MCF 10A (cell line): ENCODE data around the gene CLK2. TPM values are rescaled to one million over a fixed set of nuclear protein-coding genes. Genes with fewer than 3 reads are reported as not detected.

Experiments
- BruUV-seq: library from RNA; stranded (reverse); fragments of 400-500 nt; replicated peaks from 2 replicates; lab custom pipeline; 2021; lab: Mats Ljungman, UMichigan
- CTCF ChIA-PET: fragments of 300-600 bp; sonication (Branson Sonifier 250); formaldehyde crosslinking; extraction: SDS; loops from one replicate; lab custom pipeline; 2021; ENCODE audit warnings: antibody characterized with exemption, inconsistent platforms; lab: Yijun Ruan, JAX
- POLR2A ChIA-PET: fragments of 300-600, 350-650 bp; sonication (Branson Sonifier 250); formaldehyde crosslinking; extraction: SDS; loops from one replicate; lab custom pipeline; 2020; ENCODE audit warnings: antibody characterized with exemption, inconsistent platforms; lab: Yijun Ruan, JAX
- DNase-seq: peaks from one replicate; pipeline ENCODE4 v3.0.0-alpha.2; 2018; ENCODE audit not compliant: unreplicated experiment
- H3K27ac Mint-ChIP-seq: one replicate; pipeline ENCODE4 v1.8.0; 2022; ENCODE audit warnings: mild to moderate bottlenecking, low read depth, mixed read lengths; ENCODE audit not compliant: unreplicated experiment
- H3K27me3 Mint-ChIP-seq: one replicate; pipeline ENCODE4 v1.8.0; 2022; ENCODE audit warnings: mixed read lengths; ENCODE audit not compliant: insufficient read depth, unreplicated experiment
- H3K36me3 Mint-ChIP-seq: one replicate; pipeline ENCODE4 v1.8.0; 2022; ENCODE audit warnings: mild to moderate bottlenecking, moderate library complexity, mixed read lengths; ENCODE audit not compliant: insufficient read depth, unreplicated experiment
- H3K4me1 Mint-ChIP-seq: one replicate; pipeline ENCODE4 v1.8.0; 2022; ENCODE audit warnings: mixed read lengths; ENCODE audit not compliant: insufficient read depth, unreplicated experiment
- H3K4me3 Mint-ChIP-seq: one replicate; pipeline ENCODE4 v1.8.0; 2022; ENCODE audit warnings: mild to moderate bottlenecking, moderate library complexity, mixed read lengths; ENCODE audit not compliant: unreplicated experiment
- H3K9me3 Mint-ChIP-seq: one replicate; pipeline ENCODE4 v1.8.0; 2022; ENCODE audit warnings: mixed read lengths; ENCODE audit not compliant: unreplicated experiment
- intact Hi-C: fragments of 100-400 bp; cut with micrococcal nuclease; formaldehyde crosslinking; loops from 2 replicates; pipeline ENCODE4 v1.14.1; 2022
- total RNA-seq: library from RNA; stranded (reverse); gene quantifications from 2 replicates; pipeline ENCODE4 v1.2.3, GENCODE V29; 2022
- TF ChIP-seq, protein P1 (sequence below): fragments of 200-600 bp; IDR thresholded peaks from one replicate; pipeline ENCODE4 v1.8.0; 2022; ENCODE audit warnings: antibody characterized with exemption, mild to moderate bottlenecking; ENCODE audit not compliant: unreplicated experiment

The CLK2 gene
- total RNA-seq, 1 experiment from 2014 or later, result 78.6 TPM

DNA sequence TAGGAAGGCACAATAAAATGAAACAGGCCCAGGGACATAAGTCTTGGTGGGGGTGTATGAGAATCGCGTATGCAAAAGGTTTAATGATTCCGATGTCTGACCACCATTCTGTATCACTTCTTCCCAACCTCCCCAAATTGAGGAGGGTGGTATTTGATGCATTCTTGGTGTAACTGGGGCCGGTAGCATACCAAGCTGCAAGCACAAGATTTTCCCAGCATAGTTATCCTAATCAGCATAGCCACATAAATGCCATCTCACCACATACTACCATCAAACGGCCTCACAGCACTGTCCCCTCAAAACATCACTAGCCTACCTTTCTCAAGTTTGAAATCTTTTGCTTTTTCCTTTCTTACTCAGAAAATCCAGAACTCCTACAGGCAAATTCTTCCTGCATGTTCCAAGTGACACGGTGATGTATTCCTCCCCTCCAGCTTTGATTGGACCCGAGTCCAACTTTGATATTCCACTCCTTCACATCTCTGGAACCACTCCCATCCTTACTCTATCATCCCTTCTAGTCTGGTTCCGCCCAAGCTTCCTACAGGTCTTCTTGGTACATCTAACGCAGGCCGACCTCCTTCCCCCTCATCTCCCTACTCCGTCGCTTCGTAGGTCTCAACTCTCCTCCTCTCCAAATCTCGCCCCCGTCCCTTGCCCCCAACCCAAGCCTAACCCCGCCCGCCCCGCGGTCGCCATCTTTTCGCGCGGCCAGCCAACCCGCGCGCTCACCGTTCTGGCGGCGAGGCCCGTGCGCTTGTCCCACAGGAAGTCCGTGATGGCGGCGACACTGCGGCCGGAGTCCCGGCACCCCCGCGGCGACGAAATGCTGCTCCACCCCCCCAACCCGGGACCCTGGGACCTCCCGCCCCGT is 600 bp downstream of the CLK2 start:
- intact Hi-C loops, result no loop called here

GRCh38 chr1:155269381-155269780 is 3.9 kb downstream of the CLK2 start:
- BruUV-seq, result no TSS peak
- no peak for DNase-seq
- ChIA-PET POLR2A (interaction anchor here (0.6 to 0.9 kb wide), 3 partner anchors 9 to 712 kb away, joined by 3 to 4 read pairs (median 3); no protein-coding TSS in a partner anchor), CTCF (interaction anchor here (0.5 to 14.5 kb wide), 3 partner anchors 9 to 94 kb away, joined by 3 to 238 read pairs (median 4); partner anchors contain the start of gene ENTREP3)
- peaks cover 81% of the 10 kb centered on the region for H3K36me3 Mint-ChIP-seq
- no peak overlapping the region for H3K27ac Mint-ChIP-seq
- peaks cover 14% of the 10 kb centered on the region for H3K4me1 Mint-ChIP-seq
- intact Hi-C loops, result no loop called here
- no peak overlapping the region for H3K4me3 Mint-ChIP-seq
- TF ChIP-seq, protein P1, sequence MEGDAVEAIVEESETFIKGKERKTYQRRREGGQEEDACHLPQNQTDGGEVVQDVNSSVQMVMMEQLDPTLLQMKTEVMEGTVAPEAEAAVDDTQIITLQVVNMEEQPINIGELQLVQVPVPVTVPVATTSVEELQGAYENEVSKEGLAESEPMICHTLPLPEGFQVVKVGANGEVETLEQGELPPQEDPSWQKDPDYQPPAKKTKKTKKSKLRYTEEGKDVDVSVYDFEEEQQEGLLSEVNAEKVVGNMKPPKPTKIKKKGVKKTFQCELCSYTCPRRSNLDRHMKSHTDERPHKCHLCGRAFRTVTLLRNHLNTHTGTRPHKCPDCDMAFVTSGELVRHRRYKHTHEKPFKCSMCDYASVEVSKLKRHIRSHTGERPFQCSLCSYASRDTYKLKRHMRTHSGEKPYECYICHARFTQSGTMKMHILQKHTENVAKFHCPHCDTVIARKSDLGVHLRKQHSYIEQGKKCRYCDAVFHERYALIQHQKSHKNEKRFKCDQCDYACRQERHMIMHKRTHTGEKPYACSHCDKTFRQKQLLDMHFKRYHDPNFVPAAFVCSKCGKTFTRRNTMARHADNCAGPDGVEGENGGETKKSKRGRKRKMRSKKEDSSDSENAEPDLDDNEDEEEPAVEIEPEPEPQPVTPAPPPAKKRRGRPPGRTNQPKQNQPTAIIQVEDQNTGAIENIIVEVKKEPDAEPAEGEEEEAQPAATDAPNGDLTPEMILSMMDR, result no peak
- H3K9me3 Mint-ChIP-seq, result no peaks in the 10 kb centered on the region
- H3K27me3 Mint-ChIP-seq, result no peaks in the 10 kb centered on the region

More for the DNA sequence above, 600 bp downstream of the CLK2 start:
- Mint-ChIP-seq H3K4me1 (peaks cover 14% of the 10 kb centered on the region), H3K4me3 (peak overlapping the region; percentile 85), H3K36me3 (peaks cover 55% of the 10 kb centered on the region), H3K27ac (peak overlapping the region; percentile 29), H3K9me3 (no peaks in the 10 kb centered on the region), H3K27me3 (no peaks in the 10 kb centered on the region)
- ChIA-PET CTCF (interaction anchor here (0.6 to 14.5 kb wide), 8 partner anchors 11 to 841 kb away, joined by 3 to 238 read pairs (median 4); partner anchors contain the start of genes ENTREP3 and SCAMP3), POLR2A (interaction anchor here (0.6 to 5.6 kb wide), 26 partner anchors 10 to 1010 kb away, joined by 3 to 98 read pairs (median 4); partner anchors contain the start of genes ENTREP3, FDPS, RUSC1 and SCAMP3)
- TSS peak; percentile 54 for BruUV-seq
- peak; percentile 56 for DNase-seq
- TF ChIP-seq, protein P1, result no peak

- H3K27ac Mint-ChIP-seq, result no peak overlapping the region
Observed at GRCh38 chr1:155268630-155269029, 4.7 kb downstream of the CLK2 start.

More at GRCh38 chr1:155268630-155269029, 4.7 kb downstream of the CLK2 start:
- no TSS peak for BruUV-seq
- Mint-ChIP-seq H3K36me3 (peaks cover 89% of the 10 kb centered on the region), H3K27me3 (no peaks in the 10 kb centered on the region), H3K4me3 (no peak overlapping the region), H3K4me1 (peaks cover 14% of the 10 kb centered on the region), H3K9me3 (no peaks in the 10 kb centered on the region)
- CTCF ChIA-PET, result interaction anchor here (0.6 to 14.5 kb wide), 2 partner anchors 17 to 93 kb away, joined by 3 to 238 read pairs; partner anchors contain the start of gene ENTREP3
- intact Hi-C loops, result no loop called here
- DNase-seq, result no peak
- TF ChIP-seq, protein P1, result no peak
- POLR2A ChIA-PET, result interaction anchor here (0.6 to 0.7 kb wide), 2 partner anchors 134 to 674 kb away, joined by 3 read pairs; no protein-coding TSS in a partner anchor
